ENCODE measurements around the gene KCNJ15.
A peak's percentile ranks its signal among the peaks of the same experiment; 100 is the strongest.
"Not testable (repeated sequence)": the region's sequence is repeated elsewhere in the genome, so short reads cannot be mapped to it uniquely, and the experiment has no call there.

Gene KCNJ15

DNA sequence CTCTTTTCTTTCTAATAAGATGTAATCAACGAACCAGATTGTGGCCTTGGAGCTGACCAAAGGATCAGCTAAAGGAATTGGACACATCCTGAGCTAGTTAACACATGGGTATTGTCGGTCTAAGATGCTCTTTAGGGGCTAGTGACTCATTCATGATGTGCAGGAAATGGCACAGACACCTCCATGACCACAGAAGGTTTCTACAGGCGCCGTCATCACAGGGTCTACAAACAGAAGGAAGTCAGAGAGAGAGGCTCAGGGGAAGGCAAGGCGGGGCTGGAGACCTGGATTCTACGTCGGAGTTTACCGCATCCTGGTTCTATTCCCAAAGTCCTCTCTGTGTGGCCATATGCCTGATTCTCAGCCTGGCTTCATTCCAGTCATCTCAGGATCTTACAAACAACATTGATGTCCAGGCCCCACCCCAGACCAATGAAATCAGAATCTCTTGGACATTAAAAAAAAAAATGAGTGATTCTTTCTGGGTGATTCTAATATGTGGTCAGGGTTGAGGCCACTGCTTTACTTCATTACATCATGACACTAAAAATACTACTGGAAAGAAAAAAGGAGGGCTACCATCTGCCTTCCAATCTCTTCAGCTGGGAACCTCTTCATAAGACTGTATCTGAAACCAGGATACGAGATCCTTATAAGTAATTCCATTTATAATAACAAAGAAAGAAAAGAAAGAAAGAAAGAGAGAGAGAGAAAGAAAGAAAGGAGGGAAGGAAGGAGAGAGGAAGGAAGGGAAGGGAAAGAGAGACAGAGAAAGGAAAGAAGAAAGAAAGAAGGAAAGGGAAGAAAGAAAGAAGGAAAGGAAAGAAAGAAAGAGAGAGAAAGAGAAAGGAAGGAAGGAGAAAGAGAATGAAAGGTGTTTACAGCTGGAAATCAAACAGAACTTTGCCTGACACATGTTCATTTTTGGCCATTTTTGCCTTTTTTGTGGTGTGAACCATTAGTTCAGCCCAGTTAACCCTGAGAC lies 11.6 kb upstream of the KCNJ15 start:
- DNase-seq (ENCODE audit: low spot score), result peak; percentile 82

DNA sequence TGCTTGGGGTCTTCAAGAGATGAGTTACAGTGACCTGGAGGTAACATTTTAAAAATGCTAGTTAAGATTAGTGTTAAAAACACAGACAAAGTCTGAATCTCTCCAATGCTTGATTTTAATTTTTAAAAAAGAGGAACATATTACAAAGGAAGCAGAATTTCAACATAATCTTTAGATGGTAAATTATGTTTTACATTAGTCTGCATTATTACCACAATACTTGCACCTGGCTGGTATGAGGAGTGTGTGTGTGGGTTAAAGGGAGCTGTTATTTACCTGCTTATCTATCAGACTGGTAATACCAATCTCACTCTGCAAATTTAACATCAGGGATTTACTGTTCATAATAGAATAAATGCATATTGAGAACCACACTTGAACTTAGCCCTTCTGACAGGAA lies 10.3 kb upstream of the KCNJ15 start:
- no peak for DNase-seq (ENCODE audit: low spot score)

DNA sequence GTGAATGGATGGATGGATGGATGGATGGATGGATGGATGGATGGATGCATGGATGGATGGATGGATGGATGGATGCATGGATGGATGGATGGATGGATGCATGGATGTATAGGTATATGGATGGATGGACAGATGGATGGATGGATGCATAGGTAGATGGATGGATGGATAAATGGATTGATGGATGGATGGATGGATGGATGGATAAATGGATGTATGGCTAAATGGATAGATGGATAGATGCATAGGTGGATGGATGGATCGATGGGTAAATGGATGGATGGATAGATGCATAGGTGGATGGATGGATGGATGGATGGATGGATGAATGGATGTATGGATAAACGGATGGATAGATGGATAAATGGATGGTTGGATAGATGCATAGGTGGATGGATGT lies 9.7 kb upstream of the KCNJ15 start:
- DNase-seq (ENCODE audit: low spot score), result not testable (repeated sequence)

- no peak for DNase-seq (ENCODE audit: low spot score)
Observed at GRCh38 chr21:38247738-38248510, 8.9 kb upstream of the KCNJ15 start.

DNA sequence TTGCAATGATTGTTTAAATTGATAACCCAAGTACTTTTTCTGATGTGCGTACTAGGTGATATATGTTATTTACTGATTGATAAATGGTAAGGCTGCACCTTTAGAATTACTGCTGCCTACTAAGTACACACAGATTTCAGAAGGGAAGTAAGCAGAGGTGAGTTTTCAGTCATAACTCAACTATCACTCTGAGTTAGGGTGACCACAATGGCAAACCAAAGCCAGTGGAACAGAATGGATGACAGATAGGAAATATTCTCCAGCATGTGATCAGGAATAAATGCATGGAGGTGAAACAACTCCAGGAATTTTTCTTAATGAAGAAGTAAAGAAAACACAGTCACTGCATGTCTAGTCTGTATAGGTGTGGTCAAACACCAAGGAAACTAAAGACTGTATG lies 7.5 kb upstream of the KCNJ15 start:
- no peak for DNase-seq (ENCODE audit: low spot score)

DNA sequence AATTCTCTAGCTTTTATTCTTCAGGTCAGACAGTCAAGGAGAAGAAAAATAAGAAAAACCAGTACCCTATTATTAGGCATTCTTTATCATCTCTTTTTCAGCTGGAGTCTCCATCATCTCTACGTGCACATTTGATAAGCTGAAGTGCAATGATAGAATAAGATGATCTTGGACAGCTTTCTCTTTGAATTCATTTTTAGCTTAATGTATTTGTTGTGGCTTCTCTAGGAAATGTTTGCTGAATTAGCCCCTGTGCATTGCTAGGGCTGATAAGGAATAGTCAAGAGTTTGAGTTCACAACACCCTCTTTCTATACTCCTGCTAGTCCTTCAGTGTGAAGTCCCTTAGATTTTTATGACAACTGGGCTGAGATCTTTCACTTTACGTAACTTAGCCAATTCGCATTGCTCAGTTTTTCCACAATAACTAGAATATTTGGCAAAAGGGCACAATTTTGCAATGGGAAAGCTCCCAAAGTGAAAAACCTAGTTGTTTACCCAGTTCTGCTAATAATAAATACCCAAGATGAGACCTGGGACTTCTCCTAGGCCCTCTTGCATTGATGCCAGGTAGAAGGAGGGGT lies 7.0 kb upstream of the KCNJ15 start:
- DNase-seq (ENCODE audit: low spot score), result no peak

GRCh38 chr21:38250991-38251418 lies 5.8 kb upstream of the KCNJ15 start:
- no peak for DNase-seq (ENCODE audit: low spot score)

- DNase-seq (ENCODE audit: low spot score), result no peak
Observed at GRCh38 chr21:38254970-38255369, 1.8 kb upstream of the KCNJ15 start.

DNA sequence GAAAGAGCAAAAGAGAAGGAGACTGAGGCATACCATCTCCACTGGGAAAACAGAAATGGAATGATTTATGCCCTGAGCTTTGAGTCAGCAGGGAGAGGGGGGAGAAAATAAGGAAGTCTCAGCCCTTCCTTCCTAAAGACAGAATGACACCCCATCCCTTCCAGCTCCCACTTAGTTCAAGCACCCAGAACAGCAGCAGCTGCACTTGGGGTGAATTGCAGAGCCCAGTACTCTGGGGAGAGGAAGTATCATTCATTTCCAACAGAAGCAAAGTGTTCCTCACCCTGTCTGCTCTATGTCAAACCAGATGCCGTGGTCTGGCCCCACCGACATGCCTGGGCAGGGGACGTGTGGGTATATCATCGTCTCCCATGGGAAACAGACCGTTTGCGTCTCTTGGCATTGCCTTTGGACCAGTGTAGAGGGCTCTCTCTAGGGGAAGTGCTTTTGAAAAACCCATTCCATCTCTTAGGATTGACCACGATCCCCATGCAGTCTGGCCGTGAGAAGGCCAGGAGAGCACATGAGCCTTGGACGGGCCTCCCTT lies 1.1 kb upstream of the KCNJ15 start:
- no peak for DNase-seq (ENCODE audit: low spot score)

GRCh38 chr21:38257667-38258066 lies 876 bp downstream of the KCNJ15 start:
- no peak for DNase-seq (ENCODE audit: low spot score)

DNA sequence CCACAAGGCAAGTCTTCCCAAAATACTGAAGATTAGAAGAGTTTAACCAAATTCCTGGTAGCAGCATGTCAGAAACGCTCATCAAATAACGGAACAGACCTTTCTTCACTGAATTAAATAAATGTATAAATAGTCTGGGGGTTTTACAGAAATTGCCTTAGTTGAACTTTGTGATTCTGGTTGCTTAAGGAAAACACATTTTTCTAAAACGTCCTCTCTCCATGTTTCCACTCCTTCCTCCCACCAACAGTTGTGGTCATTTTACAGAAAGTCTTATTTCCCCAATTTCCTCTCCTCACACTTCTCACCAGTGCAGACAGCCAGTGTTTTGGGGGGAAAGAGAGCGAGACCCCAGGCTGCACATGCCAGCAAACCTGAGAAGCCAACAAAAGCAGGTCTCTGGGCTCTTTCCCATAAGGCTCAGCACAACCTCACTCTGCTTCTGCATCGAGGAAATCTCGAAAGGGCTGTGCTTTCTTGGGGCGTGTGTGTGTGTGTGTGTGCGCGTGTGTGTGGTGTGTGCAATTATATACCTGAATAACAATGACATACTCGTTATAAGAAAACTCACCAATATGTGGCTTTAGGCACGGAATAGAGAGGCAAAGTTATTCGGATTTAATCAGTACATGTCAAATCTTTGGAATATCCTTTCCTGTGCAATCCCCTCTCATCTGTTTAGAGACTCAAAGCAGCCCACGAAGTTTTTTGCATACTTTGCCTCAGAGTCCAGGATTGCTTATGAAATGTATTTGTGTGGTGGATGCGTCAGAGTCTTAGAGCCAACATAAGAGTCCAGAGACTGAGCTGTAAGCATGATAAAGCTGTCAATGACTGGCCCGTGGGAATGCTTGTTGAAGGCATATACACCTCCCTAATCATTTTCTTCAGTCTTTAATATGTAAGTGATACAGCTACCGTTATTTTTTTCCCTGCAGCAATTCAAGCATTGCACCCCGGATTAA lies 2.0 kb downstream of the KCNJ15 start:
- peak; percentile 11 for DNase-seq (ENCODE audit: low spot score)

GRCh38 chr21:38259665-38260064 lies 2.9 kb downstream of the KCNJ15 start:
- DNase-seq (ENCODE audit: low spot score), result no peak

DNA sequence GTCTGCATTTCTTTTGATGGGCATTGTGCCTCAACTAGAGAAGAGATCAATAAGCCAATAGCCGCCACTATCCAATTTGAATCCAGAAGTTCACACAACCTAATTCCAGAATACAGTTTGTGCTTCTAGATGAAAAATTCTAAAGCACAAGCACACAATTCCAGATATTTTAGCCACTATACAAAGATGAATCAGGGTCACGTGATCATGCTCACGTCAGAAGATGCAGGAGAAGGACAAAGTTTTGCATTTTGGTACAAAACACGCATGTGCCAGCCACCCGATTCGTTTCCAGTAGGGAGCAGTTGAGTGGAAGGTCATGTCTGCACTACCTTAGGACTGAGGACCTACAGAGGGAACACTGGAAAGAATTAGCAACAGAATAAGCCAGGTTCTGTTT lies 3.6 kb downstream of the KCNJ15 start:
- no peak for DNase-seq (ENCODE audit: low spot score)

- peak; percentile 11 for DNase-seq (ENCODE audit: low spot score)
Observed at GRCh38 chr21:38261851-38262250, 5.1 kb downstream of the KCNJ15 start.

DNA sequence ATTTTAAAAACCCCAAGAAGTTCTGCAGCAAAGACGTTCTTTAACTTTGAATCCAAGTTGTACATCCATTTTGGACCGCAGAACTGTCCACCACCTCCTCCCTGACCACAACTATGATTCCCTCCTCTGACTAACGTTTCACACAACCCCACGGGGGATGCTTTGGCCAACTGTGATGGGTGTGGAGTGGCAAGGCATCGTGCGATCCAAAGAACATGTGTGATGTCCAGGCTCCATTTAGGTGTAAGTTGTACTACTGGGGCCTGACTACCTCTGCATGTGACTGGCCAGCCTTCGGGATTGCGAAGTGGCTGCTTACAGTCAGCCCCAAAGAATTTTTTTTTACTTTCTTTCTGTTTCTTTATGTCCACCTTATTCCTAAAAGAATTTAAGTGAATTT lies 6.7 kb downstream of the KCNJ15 start:
- peak; percentile 24 for DNase-seq (ENCODE audit: low spot score)

- no peak for DNase-seq (ENCODE audit: low spot score)
Observed at GRCh38 chr21:38264571-38264970, 7.8 kb downstream of the KCNJ15 start.

- no peak for DNase-seq (ENCODE audit: low spot score)
Observed at GRCh38 chr21:38265166-38265565, 8.4 kb downstream of the KCNJ15 start.

DNA sequence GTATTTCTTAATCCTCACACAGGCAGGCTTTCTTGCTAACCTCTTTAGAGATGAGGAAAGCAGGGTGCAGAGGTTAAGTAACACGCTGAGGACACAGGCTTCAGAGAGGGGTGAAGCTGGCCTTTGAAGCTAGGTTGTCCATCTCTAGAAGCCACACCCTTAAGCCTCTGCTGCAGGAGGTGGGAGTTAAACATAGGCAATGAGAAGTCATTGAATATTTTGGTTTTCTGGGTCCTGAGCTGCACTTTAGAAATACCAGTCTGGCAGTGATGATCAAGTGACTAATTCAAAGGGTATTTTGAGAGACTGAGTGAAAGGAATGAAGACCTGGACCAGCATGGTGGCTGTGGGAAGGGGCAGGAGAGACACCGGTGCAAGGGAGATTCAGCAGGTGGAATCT lies 9.9 kb downstream of the KCNJ15 start:
- peak; percentile 66 for DNase-seq (ENCODE audit: low spot score)

DNA sequence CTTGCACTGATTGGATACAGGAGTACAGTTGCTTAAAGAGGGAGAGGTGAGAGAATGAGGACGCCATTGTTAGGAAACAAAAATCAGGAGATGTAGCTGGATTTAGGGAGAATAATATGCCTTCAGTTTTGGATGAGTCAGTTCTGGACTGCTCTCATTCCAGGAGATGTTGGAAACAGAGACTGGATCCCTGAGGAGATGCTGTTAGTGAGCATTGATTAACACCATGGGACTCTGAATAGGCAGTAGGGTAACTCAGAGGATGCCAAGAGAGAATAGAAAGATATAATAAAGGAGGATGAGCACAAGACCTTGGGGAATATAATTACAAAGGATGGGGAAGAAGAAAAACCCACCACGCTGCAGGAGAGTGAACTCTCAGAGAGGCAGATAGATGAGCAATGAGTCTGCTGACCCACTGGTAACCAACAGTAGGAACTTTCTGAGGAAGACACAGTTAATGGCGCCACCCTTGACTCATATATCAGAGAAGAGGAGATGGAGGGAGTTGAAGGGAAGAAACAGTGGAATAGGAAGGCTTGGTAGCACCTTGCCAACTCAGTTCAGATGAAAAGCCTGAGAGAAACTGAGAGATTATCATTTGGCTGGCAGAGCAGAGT lies 10.5 kb downstream of the KCNJ15 start:
- peak; percentile 44 for DNase-seq (ENCODE audit: low spot score)

DNA sequence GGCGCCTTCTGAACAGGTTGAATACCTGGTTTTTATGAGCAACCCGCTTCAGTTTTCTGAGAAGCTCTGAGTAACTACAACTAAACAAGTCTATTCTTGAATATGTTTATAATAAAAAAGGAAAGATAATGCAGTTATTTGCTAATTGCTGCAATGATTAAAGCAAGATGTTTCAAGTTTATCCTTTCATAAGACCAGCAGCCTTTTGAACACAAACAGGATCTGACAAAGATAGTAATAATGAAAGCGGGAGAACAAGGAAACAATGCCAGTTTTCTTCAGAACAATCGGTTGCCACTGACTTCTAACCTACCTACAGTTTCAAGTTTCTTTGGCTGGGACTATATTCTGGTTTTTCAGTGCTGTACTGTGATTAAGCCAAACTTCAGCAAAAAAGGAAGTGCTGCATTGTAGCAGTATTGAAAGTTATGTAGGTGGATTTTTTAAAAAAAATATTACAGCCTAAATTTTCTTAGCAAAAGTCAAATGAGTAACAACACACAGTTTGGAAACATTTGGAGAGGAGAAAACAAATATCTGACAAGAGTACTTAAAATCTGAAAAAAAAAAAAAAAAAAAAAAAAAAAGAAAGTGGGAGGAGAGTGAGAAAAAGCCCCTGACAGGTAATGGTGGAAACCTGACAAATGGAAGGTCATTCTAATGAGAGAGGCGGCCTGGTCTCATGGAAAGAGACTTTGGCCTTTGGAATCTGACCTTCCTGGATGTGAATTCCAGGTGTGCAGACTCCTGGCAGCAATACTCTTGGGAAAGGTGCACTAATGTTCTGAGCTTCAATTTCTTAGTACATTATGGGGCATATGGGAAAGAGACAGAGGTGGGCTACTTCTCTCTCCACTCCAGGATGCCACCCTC lies 11.4 kb downstream of the KCNJ15 start:
- DNase-seq (ENCODE audit: low spot score), result peak; percentile 27

Data from GM03348 (cell line).